Measurements from ENCODE around the gene SKIL. TPM values are rescaled to one million over a fixed set of nuclear protein-coding genes. Genes with fewer than 3 reads are reported as not detected.
"Not testable (repeated sequence)": the region's sequence is repeated elsewhere in the genome, so short reads cannot be mapped to it uniquely, and the experiment has no call there.

Gene SKIL
- total RNA-seq, result 14.7 TPM
- long read RNA-seq, full-length matches to known transcripts, result 4 of 4 reads
- long read RNA-seq, partial matches to known transcripts, result 0 of 4 reads
- long read RNA-seq, other reads (novel, unspliced or antisense), result 0 of 4 reads

- intact Hi-C loops (cut with DNase I), result loop anchor here (5.0 kb wide), 1 partner anchor 45 kb away; no protein-coding TSS in a partner anchor
- peak; percentile 99 for DNase-seq
- peak; percentile 85 for ATAC-seq (ENCODE audit: poor library complexity)
Observed at GRCh38 chr3:170357176-170358041, at the start of gene SKIL. Gene SKIL (plus strand): TSS chr3:170357715. CDS start chr3:170360332, 2,617 bp downstream.

- no peak for DNase-seq
- intact Hi-C loops (cut with DNase I), result no loop called here
Observed at GRCh38 chr3:170309046-170309445, 48.5 kb upstream of the SKIL start.

GRCh38 chr3:170317954-170318353 lies 39.6 kb upstream of the SKIL start:
- intact Hi-C loops (cut with DNase I), result loop anchor here (10.0 kb wide), 1 partner anchor 97 kb away; the partner anchor contains the start of gene CLDN11
- no peak for DNase-seq
- ATAC-seq (ENCODE audit: poor library complexity), result no peak

More at GRCh38 chr3:170309046-170309445, 48.5 kb upstream of the SKIL start:
- no peak for ATAC-seq (ENCODE audit: poor library complexity)

GRCh38 chr3:170320461-170321121 lies 36.9 kb upstream of the SKIL start:
- ATAC-seq (ENCODE audit: poor library complexity) (no peak), DNase-seq (no peak)
- intact Hi-C loops (cut with DNase I), result no loop called here

GRCh38 chr3:170321321-170322034 lies 36.0 kb upstream of the SKIL start:
- intact Hi-C loops (cut with DNase I), result no loop called here
- ATAC-seq (ENCODE audit: poor library complexity) (no peak), DNase-seq (no peak)

GRCh38 chr3:170322566-170323269 lies 34.8 kb upstream of the SKIL start:
- intact Hi-C loops (cut with DNase I), result no loop called here
- DNase-seq, result no peak
- ATAC-seq (ENCODE audit: poor library complexity), result no peak

- intact Hi-C loops (cut with DNase I), result no loop called here
- no peak for ATAC-seq (ENCODE audit: poor library complexity)
- no peak for DNase-seq
Observed at GRCh38 chr3:170323331-170323730, 34.2 kb upstream of the SKIL start.

- ATAC-seq (ENCODE audit: poor library complexity) (no peak), DNase-seq (no peak)
- intact Hi-C loops (cut with DNase I), result no loop called here
Observed at GRCh38 chr3:170324962-170325361, 32.6 kb upstream of the SKIL start.

- no peak for ATAC-seq (ENCODE audit: poor library complexity)
- intact Hi-C loops (cut with DNase I), result no loop called here
Observed at GRCh38 chr3:170327040-170327808, 30.3 kb upstream of the SKIL start.

GRCh38 chr3:170327868-170328548 lies 29.5 kb upstream of the SKIL start:
- ATAC-seq (ENCODE audit: poor library complexity), result not testable (repeated sequence)

More at GRCh38 chr3:170327040-170327808, 30.3 kb upstream of the SKIL start:
- DNase-seq, result no peak

GRCh38 chr3:170330366-170330765 lies 27.1 kb upstream of the SKIL start:
- ATAC-seq (ENCODE audit: poor library complexity) (no peak), DNase-seq (no peak)
- intact Hi-C loops (cut with DNase I), result no loop called here

More at GRCh38 chr3:170327868-170328548, 29.5 kb upstream of the SKIL start:
- intact Hi-C loops (cut with DNase I); DNase-seq: not testable (repeated sequence)

GRCh38 chr3:170331143-170331542 lies 26.4 kb upstream of the SKIL start:
- intact Hi-C loops (cut with DNase I), result no loop called here
- DNase-seq (no peak), ATAC-seq (ENCODE audit: poor library complexity) (peak; percentile 38)

- no peak for ATAC-seq (ENCODE audit: poor library complexity)
- DNase-seq, result no peak
- intact Hi-C loops (cut with DNase I), result no loop called here
Observed at GRCh38 chr3:170337420-170337819, 20.1 kb upstream of the SKIL start.

- intact Hi-C loops (cut with DNase I), result no loop called here
- no peak for ATAC-seq (ENCODE audit: poor library complexity)
- DNase-seq, result no peak
Observed at GRCh38 chr3:170338690-170339340, 18.7 kb upstream of the SKIL start.

GRCh38 chr3:170342273-170342672 lies 15.2 kb upstream of the SKIL start:
- ATAC-seq (ENCODE audit: poor library complexity); DNase-seq; intact Hi-C loops (cut with DNase I): not testable (repeated sequence)

- intact Hi-C loops (cut with DNase I); DNase-seq: not testable (repeated sequence)
- peak; percentile 58 for ATAC-seq (ENCODE audit: poor library complexity)
Observed at GRCh38 chr3:170343859-170344258, 13.7 kb upstream of the SKIL start.

All from Right ventricle myocardium superior (tissue), 1 donor.